ENCODE measurements around the gene TNRC6B.

DNA sequence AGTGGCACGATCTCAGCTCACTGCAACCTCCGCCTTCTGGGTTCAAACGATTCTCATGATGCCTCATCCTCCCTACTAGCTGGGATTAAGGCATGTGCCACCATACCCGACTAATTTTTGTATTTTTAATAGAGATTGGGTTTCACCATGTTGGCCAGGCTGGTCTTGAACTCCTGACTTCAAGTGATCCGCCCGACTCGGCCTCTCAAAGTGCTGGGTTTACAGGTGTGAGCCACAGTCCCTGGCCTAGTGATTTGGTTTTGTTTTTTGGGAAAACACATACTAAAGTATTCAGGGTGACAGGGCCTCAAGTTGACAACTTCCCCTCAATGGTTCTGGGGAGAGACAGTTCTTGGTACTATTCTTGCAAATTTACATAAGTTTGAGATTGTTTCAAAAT lies 22.1 kb downstream of the TNRC6B start:
- TF ChIP-seq, protein P1, sequence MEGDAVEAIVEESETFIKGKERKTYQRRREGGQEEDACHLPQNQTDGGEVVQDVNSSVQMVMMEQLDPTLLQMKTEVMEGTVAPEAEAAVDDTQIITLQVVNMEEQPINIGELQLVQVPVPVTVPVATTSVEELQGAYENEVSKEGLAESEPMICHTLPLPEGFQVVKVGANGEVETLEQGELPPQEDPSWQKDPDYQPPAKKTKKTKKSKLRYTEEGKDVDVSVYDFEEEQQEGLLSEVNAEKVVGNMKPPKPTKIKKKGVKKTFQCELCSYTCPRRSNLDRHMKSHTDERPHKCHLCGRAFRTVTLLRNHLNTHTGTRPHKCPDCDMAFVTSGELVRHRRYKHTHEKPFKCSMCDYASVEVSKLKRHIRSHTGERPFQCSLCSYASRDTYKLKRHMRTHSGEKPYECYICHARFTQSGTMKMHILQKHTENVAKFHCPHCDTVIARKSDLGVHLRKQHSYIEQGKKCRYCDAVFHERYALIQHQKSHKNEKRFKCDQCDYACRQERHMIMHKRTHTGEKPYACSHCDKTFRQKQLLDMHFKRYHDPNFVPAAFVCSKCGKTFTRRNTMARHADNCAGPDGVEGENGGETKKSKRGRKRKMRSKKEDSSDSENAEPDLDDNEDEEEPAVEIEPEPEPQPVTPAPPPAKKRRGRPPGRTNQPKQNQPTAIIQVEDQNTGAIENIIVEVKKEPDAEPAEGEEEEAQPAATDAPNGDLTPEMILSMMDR (IDR thresholded peaks at IDR 0.05; ENCODE audit: poor library complexity, severe bottlenecking) = no peak
- TF ChIP-seq EP300 (conservative IDR thresholded peaks at IDR 0.05; ENCODE audit: poor library complexity, severe bottlenecking) (no peak), RAD21 (conservative IDR thresholded peaks at IDR 0.05) (no peak), MXI1 (conservative IDR thresholded peaks at IDR 0.05; ENCODE audit: poor library complexity, severe bottlenecking) (no peak), POLR2AphosphoS5 (IDR thresholded peaks at IDR 0.05) (no peak)

Data from neural cell (in vitro differentiated cells).